Vagina (tissue), 2 donors: ENCODE results near the gene BCS1L. TPM values are rescaled to one million over a fixed set of nuclear protein-coding genes. Genes with fewer than 3 reads are reported as not detected.

Experiments used
- DNase-seq, 2 donors: peaks; one replicate each; pipeline ENCODE4 v3.0.0-alpha.2; 2017; ENCODE audit errors: extremely low spot score in 2 of 2
- H3K27ac ChIP-seq: fragments of 200-600 bp; sonication (generic); one replicate; pipeline ENCODE4 v1.5.1; 2019
- H3K27me3 ChIP-seq: fragments of 200-600 bp; sonication (generic); one replicate; pipeline ENCODE4 v1.5.1; 2019
- H3K36me3 ChIP-seq, 2 donors: fragments of 200-600 bp; sonication (generic); one replicate each; pipeline ENCODE4 v1.5.1; 2017 to 2019
- H3K4me1 ChIP-seq: fragments of 200-600 bp; sonication (generic); one replicate; pipeline ENCODE4 v1.5.1; 2019
- H3K4me3 ChIP-seq, 2 donors: fragments of 200-600 bp; sonication (generic); 1 replicate in 1 of 2; 2 replicates in 1 of 2; pipeline ENCODE4 v1.5.1; 2016 to 2019
- H3K9me3 ChIP-seq: fragments of 200-600 bp; sonication (generic); one replicate; pipeline ENCODE4 v1.5.1; 2019
- POLR2A ChIP-seq, 2 donors: fragments of 450-650 bp; IDR thresholded peaks; one replicate each; pipeline ENCODE4 v1.6.1; 2017; ENCODE audit warnings: antibody characterized with exemption in 2 of 2, mild to moderate bottlenecking in 2 of 2, moderate library complexity in 2 of 2
- POLR2AphosphoS5 ChIP-seq, 2 donors: sonication (generic); formaldehyde crosslinking; IDR thresholded peaks; one replicate each; pipeline ENCODE4 v1.9.0; 2017; ENCODE audit warnings: antibody characterized with exemption in 2 of 2, mild to moderate bottlenecking in 2 of 2, low read depth in 1 of 2; ENCODE audit not compliant: insufficient read depth in 1 of 2
- intact Hi-C: fragments of 100-400 bp; cut with DNase I; formaldehyde crosslinking; loops from one replicate; pipeline ENCODE4 v1.15.1; 2023
- total RNA-seq: library from RNA; depleted of rRNA; stranded (reverse); fragments of >200 nt; gene quantifications from one replicate; pipeline ENCODE4 v1.2.3, GENCODE V29; 2016
- TF ChIP-seq, protein P1 (sequence below), 3 experiments: fragments of 450-650 bp in 2 of 3; fragments of 200-600 bp in 1 of 3; sonication (generic) in 1 of 3; IDR thresholded peaks; one replicate each; pipeline ENCODE4 v1.5.1; 2017 to 2019; ENCODE audit warnings: antibody characterized with exemption in 3 of 3, mild to moderate bottlenecking in 2 of 3, moderate library complexity in 2 of 3

BCS1L gene
- total RNA-seq, 1 donor from 2014 or later = 28.5 TPM

DNA sequence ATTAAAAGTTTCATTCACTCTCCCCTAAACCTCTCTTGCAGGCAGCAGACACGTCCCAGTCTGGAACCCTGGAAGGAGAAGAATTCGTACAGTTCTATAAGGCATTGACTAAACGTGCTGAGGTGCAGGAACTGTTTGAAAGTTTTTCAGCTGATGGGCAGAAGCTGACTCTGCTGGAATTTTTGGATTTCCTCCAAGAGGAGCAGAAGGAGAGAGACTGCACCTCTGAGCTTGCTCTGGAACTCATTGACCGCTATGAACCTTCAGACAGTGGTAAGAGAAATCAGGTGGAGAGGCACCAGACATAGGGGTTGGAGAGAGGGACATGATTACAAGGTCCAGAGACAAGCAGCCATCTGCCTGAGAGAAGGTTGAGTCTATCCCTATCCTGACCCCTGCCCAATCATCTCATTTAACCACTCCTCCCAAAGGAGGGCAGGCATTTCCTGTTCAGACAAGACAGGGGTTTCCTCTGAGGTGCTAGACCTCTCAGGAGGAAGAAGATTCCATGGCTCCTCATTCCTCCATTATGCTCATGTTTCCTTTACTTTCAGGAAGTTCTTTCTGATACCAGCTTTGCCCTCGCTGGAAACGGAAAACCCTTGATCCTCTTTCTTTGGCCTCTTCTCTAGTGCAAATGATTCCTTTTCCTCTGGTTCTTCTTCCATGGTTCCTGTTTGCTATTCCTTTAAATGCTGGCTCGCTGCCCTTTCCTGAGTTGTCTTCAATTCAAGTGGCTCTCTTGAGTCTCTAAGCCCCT lies 36.7 kb upstream of the BCS1L start:
- intact Hi-C loops = no loop called here
- Histone ChIP-seq H3K4me1 (no peaks in the 10 kb centered on the region), H3K27me3 (no peaks in the 10 kb centered on the region), H3K4me3 (no peak overlapping the region), H3K36me3 (no peaks in the 10 kb centered on the region), H3K9me3 (no peaks in the 10 kb centered on the region), H3K27ac (no peak overlapping the region)
- DNase-seq = no peak
- no peak for TF ChIP-seq POLR2AphosphoS5 (IDR thresholded peaks at IDR 0.05; ENCODE audit: insufficient read depth in 1 of 2, low read depth in 1 of 2)
- no peak for TF ChIP-seq POLR2A (IDR thresholded peaks at IDR 0.05)
- TF ChIP-seq, protein P1, sequence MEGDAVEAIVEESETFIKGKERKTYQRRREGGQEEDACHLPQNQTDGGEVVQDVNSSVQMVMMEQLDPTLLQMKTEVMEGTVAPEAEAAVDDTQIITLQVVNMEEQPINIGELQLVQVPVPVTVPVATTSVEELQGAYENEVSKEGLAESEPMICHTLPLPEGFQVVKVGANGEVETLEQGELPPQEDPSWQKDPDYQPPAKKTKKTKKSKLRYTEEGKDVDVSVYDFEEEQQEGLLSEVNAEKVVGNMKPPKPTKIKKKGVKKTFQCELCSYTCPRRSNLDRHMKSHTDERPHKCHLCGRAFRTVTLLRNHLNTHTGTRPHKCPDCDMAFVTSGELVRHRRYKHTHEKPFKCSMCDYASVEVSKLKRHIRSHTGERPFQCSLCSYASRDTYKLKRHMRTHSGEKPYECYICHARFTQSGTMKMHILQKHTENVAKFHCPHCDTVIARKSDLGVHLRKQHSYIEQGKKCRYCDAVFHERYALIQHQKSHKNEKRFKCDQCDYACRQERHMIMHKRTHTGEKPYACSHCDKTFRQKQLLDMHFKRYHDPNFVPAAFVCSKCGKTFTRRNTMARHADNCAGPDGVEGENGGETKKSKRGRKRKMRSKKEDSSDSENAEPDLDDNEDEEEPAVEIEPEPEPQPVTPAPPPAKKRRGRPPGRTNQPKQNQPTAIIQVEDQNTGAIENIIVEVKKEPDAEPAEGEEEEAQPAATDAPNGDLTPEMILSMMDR (IDR thresholded peaks at IDR 0.05) = no peak

DNA sequence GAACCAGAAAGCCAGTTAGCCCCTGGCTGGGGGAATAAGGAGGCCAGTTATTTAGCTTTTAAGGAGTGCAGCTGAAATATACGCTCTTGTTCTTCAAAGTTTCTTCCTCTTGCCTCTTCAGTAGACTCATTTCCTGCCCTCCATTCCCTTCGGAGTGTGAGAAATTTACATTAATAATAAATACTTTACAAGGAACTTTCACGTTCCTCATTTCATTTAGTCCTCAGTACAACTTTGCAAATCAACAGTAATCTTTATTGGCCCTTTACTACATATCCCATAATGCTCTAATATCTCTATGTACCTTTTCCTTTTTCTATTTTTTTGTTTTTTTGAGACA lies 36.1 kb upstream of the BCS1L start:
- intact Hi-C loops = no loop called here
- TF ChIP-seq POLR2A (IDR thresholded peaks at IDR 0.05) (no peak), POLR2AphosphoS5 (IDR thresholded peaks at IDR 0.05; ENCODE audit: insufficient read depth in 1 of 2, low read depth in 1 of 2) (no peak)
- TF ChIP-seq, protein P1 (IDR thresholded peaks at IDR 0.05) = no peak
- H3K4me1 ChIP-seq = no peaks in the 10 kb centered on the region

DNA sequence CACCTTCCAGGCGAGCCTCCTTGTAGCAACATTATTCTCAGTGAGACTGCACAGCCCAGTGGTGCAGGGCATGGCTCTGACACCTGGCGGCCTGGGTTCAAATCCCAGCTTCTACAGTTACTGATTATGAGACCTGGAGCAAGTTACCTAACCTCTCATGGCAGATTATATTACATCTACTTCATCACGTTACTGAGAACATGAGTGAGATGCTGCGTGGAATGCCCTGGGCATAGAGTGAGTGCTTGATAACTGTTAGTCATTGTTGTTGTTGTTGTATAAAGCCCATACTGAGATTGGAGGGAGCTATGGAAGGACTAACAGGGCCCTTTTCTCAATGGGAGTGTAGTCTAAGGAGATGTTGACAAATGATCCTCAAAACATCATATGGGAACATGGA lies 33.1 kb upstream of the BCS1L start:
- Histone ChIP-seq H3K4me1 (no peaks in the 10 kb centered on the region), H3K4me3 (no peak overlapping the region), H3K27ac (no peak overlapping the region), H3K36me3 (no peaks in the 10 kb centered on the region), H3K9me3 (no peaks in the 10 kb centered on the region), H3K27me3 (no peaks in the 10 kb centered on the region)
- no peak for DNase-seq
- intact Hi-C loops = no loop called here
- TF ChIP-seq, protein P1 (IDR thresholded peaks at IDR 0.05) = no peak
- TF ChIP-seq POLR2AphosphoS5 (IDR thresholded peaks at IDR 0.05; ENCODE audit: insufficient read depth in 1 of 2, low read depth in 1 of 2) (no peak), POLR2A (IDR thresholded peaks at IDR 0.05) (no peak)

More for the DNA sequence above, 36.1 kb upstream of the BCS1L start:
- Histone ChIP-seq H3K9me3 (no peaks in the 10 kb centered on the region), H3K27ac (no peak overlapping the region), H3K4me3 (no peak overlapping the region), H3K27me3 (no peaks in the 10 kb centered on the region), H3K36me3 (no peaks in the 10 kb centered on the region)
- no peak for DNase-seq

DNA sequence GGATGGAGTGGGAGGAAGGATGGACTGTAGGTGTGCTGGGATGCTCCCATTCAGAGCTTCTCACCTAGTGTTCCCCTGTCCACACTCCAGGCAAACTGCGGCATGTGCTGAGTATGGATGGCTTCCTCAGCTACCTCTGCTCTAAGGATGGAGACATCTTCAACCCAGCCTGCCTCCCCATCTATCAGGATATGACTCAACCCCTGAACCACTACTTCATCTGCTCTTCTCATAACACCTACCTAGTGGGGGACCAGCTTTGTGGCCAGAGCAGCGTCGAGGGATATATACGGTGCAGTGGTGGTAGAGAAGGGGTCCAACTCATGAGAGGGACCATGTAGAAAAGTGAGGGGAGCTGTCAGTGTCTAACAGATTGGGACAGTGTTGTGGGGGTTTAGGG lies 31.5 kb upstream of the BCS1L start:
- TF ChIP-seq POLR2AphosphoS5 (IDR thresholded peaks at IDR 0.05; ENCODE audit: insufficient read depth in 1 of 2, low read depth in 1 of 2) (no peak), POLR2A (IDR thresholded peaks at IDR 0.05) (no peak)
- TF ChIP-seq, protein P1 (IDR thresholded peaks at IDR 0.05) = no peak
- Histone ChIP-seq H3K36me3 (no peaks in the 10 kb centered on the region), H3K27me3 (no peaks in the 10 kb centered on the region), H3K4me3 (no peak overlapping the region), H3K9me3 (no peaks in the 10 kb centered on the region), H3K27ac (no peak overlapping the region), H3K4me1 (no peaks in the 10 kb centered on the region)
- intact Hi-C loops = no loop called here
- DNase-seq = no peak

DNA sequence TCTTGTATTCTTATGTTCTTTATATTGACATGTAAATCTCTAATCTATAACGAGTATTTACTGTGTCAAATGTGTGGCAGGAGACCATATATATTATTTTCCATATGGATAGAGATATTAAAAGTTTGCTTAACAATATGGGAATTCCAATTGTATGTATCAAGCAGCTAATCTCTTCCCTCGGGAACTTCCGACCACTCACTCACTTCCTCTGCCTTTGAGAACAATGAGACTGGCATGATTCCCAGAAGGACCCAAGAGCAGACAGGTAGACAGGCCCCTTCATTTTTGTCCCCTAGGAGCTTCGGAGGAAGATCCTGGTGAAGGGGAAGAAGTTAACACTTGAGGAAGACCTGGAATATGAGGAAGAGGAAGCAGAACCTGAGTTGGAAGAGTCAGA lies 27.6 kb upstream of the BCS1L start:
- H3K9me3 ChIP-seq = no peaks in the 10 kb centered on the region
- H3K4me3 ChIP-seq = no peak overlapping the region
- H3K36me3 ChIP-seq = peaks cover 0 to 29% of the 10 kb centered on the region in 2 donors
- no peaks in the 10 kb centered on the region for H3K4me1 ChIP-seq
- H3K27ac ChIP-seq = no peak overlapping the region
- intact Hi-C loops = no loop called here
- TF ChIP-seq POLR2A (IDR thresholded peaks at IDR 0.05) (no peak), POLR2AphosphoS5 (IDR thresholded peaks at IDR 0.05; ENCODE audit: insufficient read depth in 1 of 2, low read depth in 1 of 2) (no peak)
- TF ChIP-seq, protein P1 (IDR thresholded peaks at IDR 0.05) = no peak
- H3K27me3 ChIP-seq = no peaks in the 10 kb centered on the region
- no peak for DNase-seq
